ENCODE data around the gene PRDX2. TPM values are rescaled to one million over a fixed set of nuclear protein-coding genes. Genes with fewer than 3 reads are reported as not detected.

PRDX2 gene
- total RNA-seq, 2 experiments from 2014 or later = 274 to 288 TPM

DNA sequence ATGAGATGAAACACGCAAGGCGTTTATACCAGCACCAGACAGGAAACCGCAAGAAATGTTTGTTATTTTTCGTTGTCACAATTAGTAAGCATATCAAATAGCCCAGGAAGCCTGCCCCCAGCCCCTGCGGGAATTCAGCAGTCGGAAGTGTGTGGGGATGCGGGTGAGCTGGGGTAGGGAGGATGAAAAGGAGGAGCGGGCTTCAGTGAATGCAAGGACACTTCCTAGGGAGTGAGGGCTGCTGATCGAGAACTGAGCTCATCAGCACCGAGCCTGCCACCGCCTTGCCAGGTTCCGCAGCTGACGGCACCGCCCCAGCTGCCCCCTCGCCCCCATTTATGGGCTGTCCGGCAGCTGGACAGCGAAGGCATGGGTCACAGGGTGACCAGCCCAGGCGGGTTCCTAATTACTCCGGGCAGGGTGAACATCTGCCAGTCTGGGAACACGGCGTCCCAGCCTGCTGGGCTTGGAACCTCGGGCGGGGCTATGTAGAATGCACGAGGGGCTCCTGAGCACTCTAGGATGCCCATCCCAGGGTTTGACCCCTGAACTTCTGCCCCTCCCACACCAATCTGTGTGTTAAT, 51.6 kb downstream of the PRDX2 start:
- Mint-ChIP-seq H3K27ac (no peak overlapping the region), H3K4me1 (peaks cover 4% of the 10 kb centered on the region), H3K36me3 (ENCODE audit: low read depth) (peaks cover 33% of the 10 kb centered on the region), H3K4me3 (no peak overlapping the region), H3K9me3 (peaks cover 9% of the 10 kb centered on the region), H3K27me3 (peaks cover 7% of the 10 kb centered on the region)
- ChIA-PET POLR2A (no interaction called here), CTCF (interaction anchor here (0.6 to 2.8 kb wide), 3 partner anchors 10 to 181 kb away, joined by 3 to 10 read pairs (median 4); no protein-coding TSS in a partner anchor)
- no peak for DNase-seq

GRCh38 chr19:12748489-12748888, 53.1 kb downstream of the PRDX2 start:
- ChIA-PET CTCF (no interaction called here), POLR2A (no interaction called here)
- peaks cover 9% of the 10 kb centered on the region for H3K9me3 Mint-ChIP-seq
- no peak overlapping the region for H3K27ac Mint-ChIP-seq
- H3K4me3 Mint-ChIP-seq = no peak overlapping the region
- H3K36me3 Mint-ChIP-seq (ENCODE audit: low read depth) = peaks cover 36% of the 10 kb centered on the region
- peaks cover 4% of the 10 kb centered on the region for H3K4me1 Mint-ChIP-seq
- peaks cover 7% of the 10 kb centered on the region for H3K27me3 Mint-ChIP-seq
- no peak for DNase-seq

Small RNAs within 50 kb of the gene (microRNA-seq; reads per million reads assigned to microRNA genes)
- not detected for gene MIR5684 (ENCODE audit: borderline microRNAs expressed, borderline replicate concordance)

Other genes with a start within 250 kb of the PRDX2 start
- 10 to 100 TPM; 15.1 to 15.8 TPM for gene ZNF490, start 191.0 kb downstream of the PRDX2 start, total RNA-seq
- gene ZNF791, start 190.9 kb downstream of the PRDX2 start, total RNA-seq = 10 to 100 TPM; 31.3 to 37.3 TPM
- gene MAN2B1, start 135.1 kb downstream of the PRDX2 start, total RNA-seq = 100 to 1,000 TPM; 130 to 143 TPM
- gene WDR83, start 135.0 kb downstream of the PRDX2 start, total RNA-seq = 10 to 100 TPM; 14.4 to 19.6 TPM
- gene DHPS, start 119.9 kb downstream of the PRDX2 start, total RNA-seq = 100 to 1,000 TPM in 1 of 2 experiments, 10 to 100 TPM in 1; 89.9 to 102 TPM
- not detected for gene GNG14, start 113.8 kb downstream of the PRDX2 start, total RNA-seq
- 1 to 10 TPM; 5.3 to 5.9 TPM for gene FBXW9, start 105.2 kb downstream of the PRDX2 start, total RNA-seq
- 10 to 100 TPM; 80.5 to 90.7 TPM for gene TNPO2, start 77.9 kb downstream of the PRDX2 start, total RNA-seq
- 100 to 1,000 TPM; 222 to 226 TPM for gene TRIR, start 67.1 kb downstream of the PRDX2 start, total RNA-seq
- gene GET3, start 64.3 kb downstream of the PRDX2 start, total RNA-seq = 10 to 100 TPM; 67.2 to 68.3 TPM
- gene BEST2, start 50.0 kb downstream of the PRDX2 start, total RNA-seq = not detected
- gene HOOK2, start 26.2 kb downstream of the PRDX2 start, total RNA-seq = 10 to 100 TPM; 13.9 to 14.0 TPM
- 10 to 100 TPM; 66.7 to 78.4 TPM for gene JUNB, start 10.3 kb downstream of the PRDX2 start, total RNA-seq
- gene THSD8, start 269 bp upstream of the PRDX2 start, total RNA-seq = 10 to 100 TPM; 27.0 to 31.1 TPM
- 10 to 100 TPM; 34.9 to 39.3 TPM for gene RNASEH2A, start 4.8 kb upstream of the PRDX2 start, total RNA-seq
- not detected for gene RTBDN, start 32.8 kb upstream of the PRDX2 start, total RNA-seq
- gene MAST1, start 36.7 kb upstream of the PRDX2 start, total RNA-seq = under 1 TPM; 0.35 to 0.67 TPM
- 10 to 100 TPM; 28.8 to 30.0 TPM for gene DNASE2, start 79.6 kb upstream of the PRDX2 start, total RNA-seq
- gene KLF1, start 85.4 kb upstream of the PRDX2 start, total RNA-seq = under 1 TPM in 1 of 2 experiments, not detected in 1; 0.20 TPM
- 10 to 100 TPM; 35.4 to 41.7 TPM for gene GCDH, start 89.4 kb upstream of the PRDX2 start, total RNA-seq
- gene SYCE2, start 117.5 kb upstream of the PRDX2 start, total RNA-seq = 1 to 10 TPM; 3.2 to 4.5 TPM
- 10 to 100 TPM; 85.7 to 90.6 TPM for gene FARSA, start 131.9 kb upstream of the PRDX2 start, total RNA-seq
- gene CALR, start 136.8 kb upstream of the PRDX2 start, total RNA-seq = 100 to 1,000 TPM; 726 to 779 TPM
- gene RAD23A, start 144.1 kb upstream of the PRDX2 start, total RNA-seq = 100 to 1,000 TPM; 120 to 131 TPM
- 10 to 100 TPM; 14.9 to 16.5 TPM for gene GADD45GIP1, start 155.4 kb upstream of the PRDX2 start, total RNA-seq
- under 1 TPM; 0.15 to 0.20 TPM for gene DAND5, start 167.8 kb upstream of the PRDX2 start, total RNA-seq
- gene NFIX, start 193.7 kb upstream of the PRDX2 start, total RNA-seq = 1 to 10 TPM; 1.2 to 1.5 TPM